Activated T-cell treated with anti-CD3 and anti-CD28 coated beads for 4 hours (primary cell): ENCODE data around the gene SACS.

ENCODE experiments used
- DNase-seq: peaks from one replicate; pipeline ENCODE4 v3.0.0-alpha.2; 2020

Gene SACS

GRCh38 chr13:23433171-23434153 is at the start of gene SACS:
TSS of gene SACS (minus strand) at chr13:23433702. CDS start at chr13:23411239, 22,463 bp downstream.
- DNase-seq, result no peak

GRCh38 chr13:23480324-23480723 is 46.8 kb upstream of the SACS start:
- DNase-seq, result no peak

- no peak for DNase-seq
These were observed 43.6 kb upstream of the SACS start for GRCh38 chr13:23477101-23477500.

DNA sequence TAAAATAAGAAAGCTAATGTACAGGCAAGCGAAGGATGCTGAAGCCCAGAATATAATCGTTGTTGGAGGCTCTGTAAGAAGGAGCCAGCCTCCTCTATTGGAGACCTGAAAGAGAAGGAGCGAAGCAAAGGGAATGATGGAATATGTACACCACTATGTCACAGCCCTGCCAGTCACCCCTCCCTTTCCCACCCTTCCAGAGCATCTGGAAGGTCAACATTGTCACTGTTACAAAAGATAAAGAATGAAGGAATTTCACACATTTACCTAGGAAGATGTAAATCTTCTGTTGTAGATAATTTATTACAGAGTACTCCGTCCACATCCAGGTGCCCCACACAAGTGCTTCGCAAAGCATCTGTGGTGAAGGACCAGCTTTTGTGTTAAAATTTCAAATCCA is 39.7 kb upstream of the SACS start:
- no peak for DNase-seq

DNA sequence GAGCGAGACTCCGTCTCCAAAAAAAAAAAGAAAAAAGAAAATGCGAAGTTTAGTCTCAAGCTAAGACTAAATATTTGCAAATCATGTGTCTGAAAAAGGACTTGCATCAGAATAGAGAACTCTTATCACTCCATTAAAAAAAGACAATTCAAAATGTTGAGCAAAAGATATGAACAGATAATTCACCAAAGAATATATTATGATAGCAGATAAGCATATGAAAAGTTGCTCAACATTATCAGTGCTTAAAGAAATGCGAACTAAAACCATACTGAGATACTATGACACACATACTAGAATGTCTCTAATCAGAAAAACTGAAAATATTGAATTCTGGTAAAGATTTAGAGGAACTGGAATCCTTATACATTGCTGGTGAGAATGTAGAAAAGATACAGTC is 38.7 kb upstream of the SACS start:
- DNase-seq, result no peak

DNA sequence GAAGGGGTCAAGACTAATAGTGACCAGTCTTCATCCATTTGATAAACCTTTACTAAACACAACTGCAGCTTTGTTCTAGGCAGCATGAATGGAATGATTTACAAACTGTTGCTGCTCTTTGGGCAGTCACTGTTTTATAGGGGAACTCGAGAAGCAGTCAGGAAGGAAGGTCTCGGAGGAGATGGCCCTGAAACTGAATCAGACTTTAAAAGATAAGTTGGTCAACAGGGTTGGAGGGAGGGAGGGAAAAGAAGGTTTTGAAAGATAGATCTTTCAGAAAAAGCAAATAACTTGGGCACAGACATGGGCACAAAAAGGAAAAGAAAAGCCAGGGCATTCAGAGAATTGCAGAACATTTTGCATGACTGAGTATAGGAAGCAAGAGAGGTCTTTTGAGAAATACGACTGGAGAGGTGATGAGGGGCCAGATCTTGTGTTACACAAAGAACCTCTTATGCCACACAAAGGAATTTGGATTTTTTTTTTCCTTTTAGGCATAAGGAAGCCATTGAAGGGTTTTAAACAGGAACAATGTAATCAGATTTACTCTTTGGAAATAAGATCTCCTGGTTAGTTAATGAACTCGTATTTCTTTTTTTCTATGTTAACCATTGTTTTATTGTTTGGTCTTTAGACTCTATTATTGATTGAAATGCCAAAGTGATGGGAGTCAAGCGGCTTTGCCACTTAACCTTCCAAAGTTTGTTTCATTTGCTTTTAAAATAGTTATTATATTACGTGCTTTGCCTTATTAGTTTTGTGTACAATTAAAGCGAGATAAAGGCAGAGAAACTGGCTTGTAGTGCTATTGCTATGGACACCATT is 37.5 kb upstream of the SACS start:
- DNase-seq, result no peak

DNA sequence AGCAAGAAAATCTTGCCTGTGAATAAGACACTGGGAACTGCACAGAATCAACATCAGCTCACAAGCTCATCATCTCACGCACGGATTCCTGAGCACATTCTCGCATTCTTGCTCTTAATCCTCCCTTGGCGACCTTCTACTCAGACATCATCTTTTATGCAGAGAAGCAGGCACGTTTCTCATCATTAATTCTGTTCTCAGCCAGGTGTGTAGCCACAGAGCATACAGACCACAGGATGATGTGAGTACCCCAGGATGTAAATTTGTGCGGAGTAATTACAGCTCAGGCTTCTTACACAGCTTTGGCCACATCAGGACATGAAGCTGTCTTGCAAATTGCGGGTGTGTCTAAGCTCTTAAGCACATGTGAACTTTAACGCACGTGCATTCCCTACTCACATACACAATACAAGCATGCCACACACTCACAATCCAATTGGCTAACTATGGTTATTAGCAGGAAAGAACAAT is 36.5 kb upstream of the SACS start:
- DNase-seq, result no peak

- DNase-seq, result no peak
These were observed 35.3 kb upstream of the SACS start for GRCh38 chr13:23468811-23469210.

DNA sequence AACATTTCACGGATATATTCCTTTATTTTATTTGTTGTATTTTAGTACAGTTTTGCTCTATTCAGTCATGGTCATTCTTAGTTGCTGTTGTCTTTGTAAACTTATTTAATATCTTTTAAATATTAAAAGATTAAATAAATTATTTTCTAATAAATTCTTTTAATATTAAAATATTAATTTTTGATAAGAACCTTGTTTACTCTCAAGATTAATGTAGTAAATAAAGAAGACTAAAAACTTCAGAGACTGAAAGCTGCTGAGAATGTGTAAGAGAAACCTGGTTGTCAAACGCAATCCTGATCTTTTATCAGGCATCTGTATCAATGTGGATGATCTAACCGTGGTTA is 34.4 kb upstream of the SACS start:
- DNase-seq, result no peak

- no peak for DNase-seq
These were observed 33.8 kb upstream of the SACS start for GRCh38 chr13:23467048-23467931.

DNA sequence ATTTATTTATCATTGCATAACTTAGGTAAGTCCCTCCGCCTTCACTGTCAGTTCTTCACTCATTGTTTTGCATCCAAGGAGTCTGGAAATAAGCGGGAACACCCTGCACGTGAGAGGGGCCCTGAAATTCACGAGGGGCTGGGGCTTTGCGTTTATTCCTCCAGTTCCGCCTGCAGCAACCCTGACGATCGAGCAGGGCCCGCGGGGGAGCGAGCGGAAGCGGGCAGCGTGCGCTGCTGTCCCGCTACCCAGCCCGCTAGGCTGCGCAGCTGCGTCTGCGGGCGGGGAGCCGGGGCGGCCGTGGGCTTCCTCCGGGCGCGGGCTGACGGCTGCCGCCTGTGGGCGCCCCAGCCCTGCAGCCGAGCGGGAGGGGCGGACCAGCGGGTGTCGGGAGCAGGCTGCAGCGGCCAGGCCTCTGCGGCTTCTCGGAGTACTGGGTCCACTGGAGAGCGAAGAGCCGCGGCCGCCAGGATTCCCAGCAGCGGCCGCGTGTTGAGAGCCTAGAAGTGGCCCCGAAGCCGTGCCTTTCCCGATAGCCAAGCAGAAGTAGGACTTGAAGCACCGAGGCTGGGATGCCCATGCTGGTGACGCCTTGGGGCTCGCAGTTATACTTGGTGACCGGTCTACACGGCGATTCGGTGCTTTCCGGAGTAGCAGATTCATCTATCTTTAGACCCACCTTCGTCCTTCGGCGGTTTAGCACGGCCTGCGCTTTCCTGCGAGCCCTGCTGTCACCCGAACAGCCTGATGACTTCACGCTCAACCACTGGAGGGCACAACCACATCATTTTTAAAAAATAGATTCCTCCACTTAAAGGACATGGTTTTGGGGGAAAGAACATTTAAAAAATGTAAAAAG is 32.9 kb upstream of the SACS start:
- DNase-seq, result peak; percentile 30

DNA sequence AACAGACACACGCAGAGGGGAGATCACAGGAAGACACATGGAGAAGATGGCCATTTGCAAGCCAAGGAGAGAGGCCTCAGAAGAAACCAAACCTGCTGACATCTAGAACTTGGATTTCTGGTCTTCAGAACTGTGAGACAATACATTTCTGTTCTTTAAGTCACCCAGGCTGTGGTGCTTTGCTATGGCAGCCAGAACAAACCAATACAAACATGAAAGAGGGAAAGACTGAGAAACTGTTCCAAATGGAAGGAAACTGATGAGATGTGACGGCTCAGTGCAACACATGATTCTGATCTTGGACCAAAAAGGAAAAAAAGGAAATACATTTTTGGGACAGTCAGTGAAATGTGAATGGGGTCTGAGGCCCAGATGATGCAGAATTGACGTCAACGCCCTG is 30.2 kb upstream of the SACS start:
- no peak for DNase-seq

DNA sequence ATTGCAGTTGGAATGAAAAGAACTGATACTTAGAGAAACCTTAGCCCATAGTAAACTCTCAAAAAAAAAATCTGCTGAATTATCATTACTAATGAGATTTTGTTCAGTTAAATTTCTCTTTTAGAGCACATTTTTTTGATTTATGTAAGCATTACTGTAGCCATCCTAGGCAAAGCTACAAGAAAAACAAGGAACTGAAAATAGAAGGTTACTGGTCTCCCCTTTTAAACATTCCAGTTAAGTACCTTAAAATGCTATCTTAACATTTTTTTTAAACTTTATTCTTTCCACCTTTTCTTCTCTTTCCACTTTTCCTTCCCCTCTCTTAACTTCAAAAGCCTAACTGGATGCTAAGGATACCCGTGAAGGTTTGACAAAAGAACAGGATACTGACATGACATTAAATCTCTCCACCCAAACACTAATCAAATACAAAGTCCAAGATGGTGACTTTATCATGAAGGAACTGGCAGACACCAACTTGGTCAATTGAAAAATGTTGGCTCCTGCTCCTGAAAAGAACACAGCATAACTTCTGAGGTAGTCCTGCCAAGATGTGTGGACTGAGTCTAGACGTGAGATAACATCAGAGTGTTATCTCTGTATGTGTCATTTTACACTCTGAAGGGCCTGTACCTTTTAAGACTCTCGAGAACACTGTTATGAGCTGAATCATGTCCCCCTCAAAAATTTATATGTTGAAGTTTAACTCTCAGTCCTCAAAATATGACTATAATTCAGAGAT is 29.5 kb upstream of the SACS start:
- no peak for DNase-seq

GRCh38 chr13:23461544-23461943 is 28.0 kb upstream of the SACS start:
- no peak for DNase-seq

DNA sequence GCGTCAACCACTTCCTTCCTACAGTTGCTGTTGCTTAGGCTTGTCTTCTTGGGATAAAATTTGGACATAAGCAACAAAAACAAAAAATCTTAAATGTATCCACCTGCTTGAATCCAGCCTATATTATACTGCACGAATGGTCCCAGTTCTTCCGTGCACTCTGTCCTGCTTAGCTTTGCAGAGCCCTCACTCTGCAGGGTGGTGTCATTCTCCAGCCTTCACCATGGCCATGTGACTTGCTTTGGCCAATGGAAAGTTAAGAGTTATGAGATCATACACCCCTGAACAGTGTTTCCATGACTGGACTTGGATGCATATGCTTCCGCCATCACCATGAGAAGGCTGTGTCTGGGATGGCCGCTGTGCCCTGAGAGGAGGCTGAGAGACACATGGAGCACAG is 27.4 kb upstream of the SACS start:
- DNase-seq, result no peak

GRCh38 chr13:23460309-23460708 is 26.8 kb upstream of the SACS start:
- DNase-seq, result no peak

GRCh38 chr13:23458989-23459388 is 25.5 kb upstream of the SACS start:
- no peak for DNase-seq

GRCh38 chr13:23456437-23457210 is 23.1 kb upstream of the SACS start:
- no peak for DNase-seq

- no peak for DNase-seq
These were observed 22.1 kb upstream of the SACS start for GRCh38 chr13:23455401-23456185.
